ENCODE measurements around the gene ZNF705A.
A peak's percentile ranks its signal among the peaks of the same experiment; 100 is the strongest.
"Not testable (repeated sequence)": the region's sequence is repeated elsewhere in the genome, so short reads cannot be mapped to it uniquely, and the experiment has no call there.

ZNF705A gene

GRCh38 chr12:8156416-8156815, 399 bp upstream of the ZNF705A start:
- TF ChIP-seq, protein P1, sequence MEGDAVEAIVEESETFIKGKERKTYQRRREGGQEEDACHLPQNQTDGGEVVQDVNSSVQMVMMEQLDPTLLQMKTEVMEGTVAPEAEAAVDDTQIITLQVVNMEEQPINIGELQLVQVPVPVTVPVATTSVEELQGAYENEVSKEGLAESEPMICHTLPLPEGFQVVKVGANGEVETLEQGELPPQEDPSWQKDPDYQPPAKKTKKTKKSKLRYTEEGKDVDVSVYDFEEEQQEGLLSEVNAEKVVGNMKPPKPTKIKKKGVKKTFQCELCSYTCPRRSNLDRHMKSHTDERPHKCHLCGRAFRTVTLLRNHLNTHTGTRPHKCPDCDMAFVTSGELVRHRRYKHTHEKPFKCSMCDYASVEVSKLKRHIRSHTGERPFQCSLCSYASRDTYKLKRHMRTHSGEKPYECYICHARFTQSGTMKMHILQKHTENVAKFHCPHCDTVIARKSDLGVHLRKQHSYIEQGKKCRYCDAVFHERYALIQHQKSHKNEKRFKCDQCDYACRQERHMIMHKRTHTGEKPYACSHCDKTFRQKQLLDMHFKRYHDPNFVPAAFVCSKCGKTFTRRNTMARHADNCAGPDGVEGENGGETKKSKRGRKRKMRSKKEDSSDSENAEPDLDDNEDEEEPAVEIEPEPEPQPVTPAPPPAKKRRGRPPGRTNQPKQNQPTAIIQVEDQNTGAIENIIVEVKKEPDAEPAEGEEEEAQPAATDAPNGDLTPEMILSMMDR (conservative IDR thresholded peaks at IDR 0.05; ENCODE audit: low read depth, low read length), result no peak
- Histone ChIP-seq H3K27me3 (ENCODE audit: insufficient read depth, low read depth) (no peaks in the 10 kb centered on the region), H3K79me2 (ENCODE audit: insufficient read depth, low read depth) (no peaks in the 10 kb centered on the region), H3K36me3 (ENCODE audit: insufficient read depth) (no peaks in the 10 kb centered on the region), H3K4me2 (no peak overlapping the region), H4K20me1 (ENCODE audit: insufficient read depth) (no peaks in the 10 kb centered on the region), H3K4me3 (IDR thresholded peaks at IDR 0.05; ENCODE audit: insufficient read depth, low read depth, low read length) (no peak overlapping the region), H2AFZ (ENCODE audit: low read depth) (no peak overlapping the region), H3K27ac (no peak overlapping the region), H3K9ac (no peak overlapping the region), H3K4me1 (ENCODE audit: low read depth, poor library complexity, severe bottlenecking) (peaks cover 10% of the 10 kb centered on the region)

DNA sequence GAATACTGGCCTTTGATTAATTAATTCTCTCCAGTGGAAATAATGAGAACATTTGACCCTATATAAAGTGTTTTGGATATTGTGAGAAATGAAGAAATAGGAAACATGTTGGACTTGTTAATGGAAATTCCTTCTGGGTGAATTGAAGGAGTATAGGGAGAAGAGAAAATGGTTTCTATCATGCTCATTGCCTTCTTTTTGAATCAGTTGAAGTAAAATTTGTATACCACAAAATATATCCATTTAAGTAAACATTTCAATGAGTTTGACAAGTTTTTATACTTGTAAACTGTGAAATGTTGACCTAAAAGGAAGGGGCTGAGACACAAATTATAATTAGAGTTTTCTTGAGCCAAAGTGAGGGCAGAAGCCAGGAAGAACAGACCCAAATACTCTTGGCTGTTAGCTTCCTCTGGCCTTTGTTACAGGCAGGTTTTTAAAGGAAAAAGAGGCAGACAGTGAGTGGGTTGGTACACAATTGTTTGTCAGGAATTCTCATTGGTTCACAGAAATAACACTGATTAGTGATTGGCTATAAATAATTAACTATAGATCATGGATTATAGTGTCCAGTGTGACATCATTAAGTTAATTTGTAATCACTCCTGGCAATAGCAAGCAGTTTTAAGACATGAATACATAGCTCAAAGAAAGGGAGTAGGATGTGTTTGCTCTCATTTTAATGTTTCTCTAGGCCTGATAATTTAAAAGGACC, 826 bp downstream of the ZNF705A start:
- H3K9ac ChIP-seq, result no peak overlapping the region
- TF ChIP-seq, protein P1 (conservative IDR thresholded peaks at IDR 0.05; ENCODE audit: low read depth, low read length), result no peak
- H3K4me3 ChIP-seq (IDR thresholded peaks at IDR 0.05; ENCODE audit: insufficient read depth, low read depth, low read length), result no peak overlapping the region
- H2AFZ ChIP-seq (ENCODE audit: low read depth), result no peak overlapping the region
- H3K4me1 ChIP-seq (ENCODE audit: low read depth, poor library complexity, severe bottlenecking), result peaks cover 10% of the 10 kb centered on the region
- H3K79me2 ChIP-seq (ENCODE audit: insufficient read depth, low read depth), result no peaks in the 10 kb centered on the region
- H3K36me3 ChIP-seq (ENCODE audit: insufficient read depth), result no peaks in the 10 kb centered on the region
- no peaks in the 10 kb centered on the region for H4K20me1 ChIP-seq (ENCODE audit: insufficient read depth)
- no peak overlapping the region for H3K27ac ChIP-seq
- H3K4me2 ChIP-seq, result no peak overlapping the region
- H3K27me3 ChIP-seq (ENCODE audit: insufficient read depth, low read depth), result no peaks in the 10 kb centered on the region

DNA sequence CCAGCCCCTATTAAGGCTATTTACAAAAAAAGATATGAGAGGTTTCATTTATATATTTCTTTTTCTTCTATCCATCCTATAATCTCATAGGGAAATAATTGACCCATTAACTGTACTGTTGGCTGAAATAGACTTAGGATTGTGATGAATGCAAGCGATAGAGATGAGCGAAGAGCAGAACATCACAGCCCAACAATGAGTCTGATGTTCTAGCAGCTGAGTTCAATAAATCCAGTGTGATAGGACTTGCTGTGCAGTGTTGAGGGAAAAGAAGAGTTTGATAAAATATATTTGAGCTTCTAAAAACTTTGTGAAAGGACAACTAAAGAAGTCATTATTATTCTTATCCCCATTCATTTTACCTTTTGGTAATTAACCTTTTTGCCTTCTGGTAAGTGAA, 16.1 kb downstream of the ZNF705A start:
- H3K36me3 ChIP-seq (ENCODE audit: insufficient read depth); H3K4me1 ChIP-seq (ENCODE audit: low read depth, poor library complexity, severe bottlenecking); H2AFZ ChIP-seq (ENCODE audit: low read depth); H3K27ac ChIP-seq; H3K4me3 ChIP-seq (IDR thresholded peaks at IDR 0.05; ENCODE audit: insufficient read depth, low read depth, low read length); H3K79me2 ChIP-seq (ENCODE audit: insufficient read depth, low read depth); H3K4me2 ChIP-seq; H4K20me1 ChIP-seq (ENCODE audit: insufficient read depth); H3K9ac ChIP-seq; H3K27me3 ChIP-seq (ENCODE audit: insufficient read depth, low read depth): not testable (repeated sequence)

DNA sequence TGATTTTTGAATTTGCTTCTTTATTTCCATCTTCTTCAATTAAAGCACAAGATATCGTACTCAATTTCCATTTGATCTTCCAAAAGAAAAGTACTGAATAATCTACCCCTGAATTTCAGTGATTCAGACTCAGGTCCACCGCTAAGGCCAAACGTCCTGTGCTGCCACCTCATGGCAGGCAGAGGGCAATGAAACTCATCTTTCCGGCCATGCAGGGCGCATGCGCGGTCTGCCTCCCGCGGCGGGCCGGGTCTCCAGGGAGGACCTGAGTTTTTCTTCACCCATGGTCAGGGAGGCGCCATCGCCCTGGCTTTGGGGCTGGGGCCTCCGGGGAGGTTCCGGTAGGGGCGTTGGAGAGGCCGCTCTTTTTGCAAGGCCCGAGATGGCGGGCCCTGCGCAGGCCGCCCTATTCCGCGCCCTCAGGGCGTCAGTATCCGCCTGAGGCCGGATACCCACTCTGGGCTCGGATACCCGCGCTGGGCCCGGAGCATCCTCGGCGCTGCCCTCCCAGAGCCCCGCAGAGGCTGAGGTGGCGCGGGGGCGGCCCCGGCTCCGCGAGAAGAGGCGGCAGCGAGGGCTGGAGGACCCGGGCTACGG, 23.3 kb downstream of the ZNF705A start:
- H3K79me2 ChIP-seq (ENCODE audit: insufficient read depth, low read depth); H3K27me3 ChIP-seq (ENCODE audit: insufficient read depth, low read depth); H3K27ac ChIP-seq; H3K36me3 ChIP-seq (ENCODE audit: insufficient read depth); H3K4me1 ChIP-seq (ENCODE audit: low read depth, poor library complexity, severe bottlenecking); H3K4me3 ChIP-seq (IDR thresholded peaks at IDR 0.05; ENCODE audit: insufficient read depth, low read depth, low read length); H4K20me1 ChIP-seq (ENCODE audit: insufficient read depth): not testable (repeated sequence)
- TF ChIP-seq, protein P1 (conservative IDR thresholded peaks at IDR 0.05; ENCODE audit: low read depth, low read length), result peak; percentile 59
- Histone ChIP-seq H3K9ac (peak overlapping the region; percentile 47; the same call in 1 of the 2 replicates), H3K4me2 (peak overlapping the region; percentile 29; the same call in 1 of the 2 replicates), H2AFZ (ENCODE audit: low read depth) (peak overlapping the region; percentile 69)

GRCh38 chr12:8181271-8181670, 24.5 kb downstream of the ZNF705A start:
- H3K4me2 ChIP-seq; H3K4me1 ChIP-seq (ENCODE audit: low read depth, poor library complexity, severe bottlenecking): not testable (repeated sequence)

DNA sequence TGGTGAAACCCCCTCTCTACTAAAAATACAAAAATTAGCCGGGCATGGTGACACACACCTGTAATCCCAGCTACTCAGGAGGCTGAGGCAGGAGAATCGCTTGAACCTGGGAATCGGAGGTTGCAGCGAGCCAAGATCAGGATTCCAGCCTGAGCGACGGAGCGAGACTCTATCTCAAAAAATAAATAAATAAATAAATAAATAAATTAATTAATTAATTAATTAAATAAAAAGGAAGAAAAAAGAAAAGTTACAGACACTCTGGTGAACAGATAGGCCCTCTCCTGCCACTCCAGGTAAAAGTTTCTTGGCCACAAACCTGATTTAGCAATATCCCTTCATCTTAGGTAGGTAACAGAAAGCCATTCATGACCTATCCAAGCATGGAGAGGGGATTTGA, 26.1 kb downstream of the ZNF705A start:
- H3K4me2 ChIP-seq; H3K9ac ChIP-seq; H3K4me3 ChIP-seq (IDR thresholded peaks at IDR 0.05; ENCODE audit: insufficient read depth, low read depth, low read length); H3K4me1 ChIP-seq (ENCODE audit: low read depth, poor library complexity, severe bottlenecking); H3K27me3 ChIP-seq (ENCODE audit: insufficient read depth, low read depth); H3K79me2 ChIP-seq (ENCODE audit: insufficient read depth, low read depth); H3K27ac ChIP-seq; H3K36me3 ChIP-seq (ENCODE audit: insufficient read depth); H4K20me1 ChIP-seq (ENCODE audit: insufficient read depth); H2AFZ ChIP-seq (ENCODE audit: low read depth): not testable (repeated sequence)

More at GRCh38 chr12:8181271-8181670, 24.5 kb downstream of the ZNF705A start:
- not testable (repeated sequence) for H3K27ac ChIP-seq; H3K27me3 ChIP-seq (ENCODE audit: insufficient read depth, low read depth); H3K36me3 ChIP-seq (ENCODE audit: insufficient read depth); H3K79me2 ChIP-seq (ENCODE audit: insufficient read depth, low read depth); H2AFZ ChIP-seq (ENCODE audit: low read depth); H4K20me1 ChIP-seq (ENCODE audit: insufficient read depth); H3K4me3 ChIP-seq (IDR thresholded peaks at IDR 0.05; ENCODE audit: insufficient read depth, low read depth, low read length); H3K9ac ChIP-seq

DNA sequence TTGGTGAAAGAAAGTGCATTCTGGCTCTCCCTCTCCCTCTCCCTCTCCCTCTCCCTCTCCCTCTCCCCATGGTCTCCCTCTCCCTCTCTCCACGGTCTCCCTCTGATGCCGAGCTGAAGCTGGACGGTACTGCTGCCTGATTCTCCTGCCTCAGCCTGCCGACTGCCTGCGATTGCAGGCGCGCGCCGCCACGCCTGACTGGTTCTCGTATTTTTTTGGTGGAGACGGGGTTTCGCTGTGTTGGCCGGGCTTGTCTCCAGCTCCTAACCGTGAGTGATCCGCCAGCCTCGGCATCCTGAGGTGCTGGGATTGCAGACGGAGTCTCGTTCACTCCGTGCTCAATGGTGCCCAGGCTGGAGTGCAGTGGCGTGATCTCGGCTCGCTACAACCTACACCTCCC, 26.5 kb downstream of the ZNF705A start:
- H3K4me3 ChIP-seq (IDR thresholded peaks at IDR 0.05; ENCODE audit: insufficient read depth, low read depth, low read length); H3K79me2 ChIP-seq (ENCODE audit: insufficient read depth, low read depth); H3K27me3 ChIP-seq (ENCODE audit: insufficient read depth, low read depth); H3K4me1 ChIP-seq (ENCODE audit: low read depth, poor library complexity, severe bottlenecking); H3K9ac ChIP-seq; H3K27ac ChIP-seq; H3K4me2 ChIP-seq; H4K20me1 ChIP-seq (ENCODE audit: insufficient read depth); H3K36me3 ChIP-seq (ENCODE audit: insufficient read depth); H2AFZ ChIP-seq (ENCODE audit: low read depth): not testable (repeated sequence)

DNA sequence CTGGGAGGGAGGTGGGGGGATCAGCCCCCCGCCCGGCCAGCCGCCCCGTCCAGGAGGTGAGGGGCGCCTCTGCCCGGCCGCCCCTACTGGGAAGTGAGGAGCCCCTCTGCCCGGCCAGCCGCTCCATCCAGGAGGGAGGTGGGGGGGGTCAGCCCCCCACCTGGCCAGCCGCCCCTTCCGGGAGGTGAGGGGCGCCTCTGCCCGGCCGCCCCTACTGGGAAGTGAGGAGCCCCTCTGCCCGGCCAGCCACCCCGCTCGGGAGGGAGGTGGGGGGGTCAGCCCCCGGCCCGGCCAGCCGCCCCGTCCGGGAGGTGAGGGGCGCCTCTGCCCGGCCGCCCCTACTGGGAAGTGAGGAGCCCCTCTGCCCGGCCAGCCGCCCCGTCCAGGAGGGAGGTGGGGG, 27.4 kb downstream of the ZNF705A start:
- not testable (repeated sequence) for H3K36me3 ChIP-seq (ENCODE audit: insufficient read depth); H4K20me1 ChIP-seq (ENCODE audit: insufficient read depth); H3K27me3 ChIP-seq (ENCODE audit: insufficient read depth, low read depth); H3K4me1 ChIP-seq (ENCODE audit: low read depth, poor library complexity, severe bottlenecking); H3K9ac ChIP-seq; H2AFZ ChIP-seq (ENCODE audit: low read depth); H3K27ac ChIP-seq; H3K4me3 ChIP-seq (IDR thresholded peaks at IDR 0.05; ENCODE audit: insufficient read depth, low read depth, low read length); H3K79me2 ChIP-seq (ENCODE audit: insufficient read depth, low read depth); H3K4me2 ChIP-seq
